HepG2 (cell line): ENCODE measurements around the gene MS4A13. TPM values are rescaled to one million over a fixed set of nuclear protein-coding genes. Genes with fewer than 3 reads are reported as not detected.

ENCODE experiments used
- ATAC-seq: fragments of 200-7000 bp; cut with Tn5 transposase; 3 replicates; pipeline ENCODE4 v1.9.1; 2020; ENCODE audit warnings: mild to moderate bottlenecking, moderate library complexity
- BruUV-seq: library from RNA; stranded (reverse); fragments of 400-500 nt; replicated peaks from 2 replicates; lab custom pipeline; 2021; lab: Mats Ljungman, UMichigan
- CTCF ChIA-PET: fragments of 300-600 bp; formaldehyde crosslinking; extraction: SDS; loops from one replicate; lab custom pipeline; 2021; ENCODE audit warnings: low total read pairs, inconsistent platforms, low intra/inter-chr PET ratio; lab: Yijun Ruan, JAX
- POLR2A ChIA-PET: fragments of 350-600 bp; sonication (Branson Sonifier 250); formaldehyde crosslinking; loops from one replicate; lab custom pipeline; 2020; ENCODE audit warnings: antibody characterized with exemption, inconsistent platforms; lab: Yijun Ruan, JAX
- DNase-seq: peaks from one replicate; pipeline ENCODE4 v3.0.0-alpha.2; 2015; ENCODE audit warnings: low spot score
- FAIRE-seq: peaks from 3 replicates; lab custom pipeline; 2011; peaks lifted over from hg19 to GRCh38; lab: Jason Lieb, UNC
- H2AFZ ChIP-seq: one replicate; pipeline ENCODE4 v1.6.1; 2011; ENCODE audit warnings: low read length, inconsistent platforms
- H3K27ac ChIP-seq: fragments of 300-600 bp; 3 replicates; pipeline ENCODE4 v1.8.0; 2011; ENCODE audit warnings: mixed run types, mild to moderate bottlenecking, mixed read lengths, low read length, inconsistent platforms; ENCODE audit not compliant: insufficient read depth; ENCODE audit errors: extremely low read length
- H3K27me3 ChIP-seq, 2 experiments: fragments of 200-600 bp in 1 of 2; 2 replicates in 1 of 2; 3 replicates in 1 of 2; pipeline versions ENCODE4 v1.6.0 to v1.8.0; 2011; ENCODE audit warnings: low read length in 2 of 2, mild to moderate bottlenecking in 2 of 2, moderate library complexity in 2 of 2, inconsistent platforms in 1 of 2; ENCODE audit not compliant: insufficient read depth in 2 of 2, control insufficient read depth in 1 of 2
- H3K36me3 ChIP-seq, 2 experiments: fragments of 200-600 bp in 1 of 2; replicated peaks in 1 of 2; 2 replicates in 1 of 2; 3 replicates in 1 of 2; pipeline versions ENCODE4 v1.5.1 to v1.8.0; 2011; ENCODE audit warnings: low read length in 2 of 2, inconsistent platforms in 1 of 2; ENCODE audit not compliant: insufficient read depth in 2 of 2, control insufficient read depth in 1 of 2
- H3K4me1 ChIP-seq: 2 replicates; pipeline ENCODE4 v1.5.1; 2012; ENCODE audit warnings: low read length, inconsistent platforms; ENCODE audit not compliant: insufficient read depth
- H3K4me2 ChIP-seq: 2 replicates; pipeline ENCODE4 v1.6.0; 2011; ENCODE audit warnings: low read depth, low read length, inconsistent platforms
- H3K4me3 ChIP-seq, 3 experiments: fragments of 200-600 bp in 1 of 3; sonication (generic), shearing (Covaris generic) in 1 of 3; replicated peaks in 1 of 3; 2 replicates each; pipeline ENCODE4 v1.5.1; 2011 to 2016; ENCODE audit warnings: low read length in 3 of 3, inconsistent platforms in 2 of 3, low read depth in 2 of 3, mild to moderate bottlenecking in 2 of 3, control low read depth in 1 of 3, mixed read lengths in 1 of 3; ENCODE audit not compliant: insufficient read depth in 1 of 3
- H3K79me2 ChIP-seq: one replicate; pipeline ENCODE4 v1.6.1; 2011; ENCODE audit warnings: low read length, inconsistent platforms; ENCODE audit not compliant: insufficient read depth
- H3K9ac ChIP-seq: 2 replicates; pipeline ENCODE4 v1.6.0; 2011; ENCODE audit warnings: mild to moderate bottlenecking, low read depth, low read length, inconsistent platforms; ENCODE audit not compliant: insufficient read depth
- H3K9me3 ChIP-seq: 2 replicates; pipeline ENCODE4 v1.5.1; 2012; ENCODE audit warnings: mild to moderate bottlenecking, low read length
- H4K20me1 ChIP-seq: 2 replicates; pipeline ENCODE4 v1.6.0; 2011; ENCODE audit warnings: inconsistent platforms, mild to moderate bottlenecking, low read length, moderate library complexity; ENCODE audit not compliant: insufficient read depth
- HMGXB3 ChIP-seq: sonication (generic); formaldehyde crosslinking; IDR thresholded peaks from 2 replicates; pipeline ENCODE4 v1.4.0; 2020; ENCODE audit warnings: missing genetic modification reagents, borderline replicate concordance
- NFAT5 ChIP-seq: sonication (generic); formaldehyde crosslinking; IDR thresholded peaks from 2 replicates; pipeline ENCODE4 v1.4.0; 2020; ENCODE audit warnings: missing genetic modification reagents
- RBAK ChIP-seq: sonication (generic); formaldehyde crosslinking; IDR thresholded peaks from 2 replicates; pipeline ENCODE4 v1.5.1; 2020; ENCODE audit warnings: mild to moderate bottlenecking, missing genetic modification reagents
- ZBTB4 ChIP-seq: sonication (generic); formaldehyde crosslinking; IDR thresholded peaks from 2 replicates; pipeline ENCODE4 v1.4.0; 2020; ENCODE audit warnings: missing genetic modification reagents, mild to moderate bottlenecking, borderline replicate concordance
- ZNF704 ChIP-seq: sonication (generic); formaldehyde crosslinking; IDR thresholded peaks from 2 replicates; pipeline ENCODE4 v1.8.1; 2023; ENCODE audit warnings: mild to moderate bottlenecking, inconsistent platforms, moderate library complexity, missing genetic modification reagents, borderline replicate concordance
- ZNF713 ChIP-seq: sonication (generic); formaldehyde crosslinking; IDR thresholded peaks from 2 replicates; pipeline ENCODE4 v1.4.0; 2020; ENCODE audit warnings: mild to moderate bottlenecking, missing genetic modification reagents
- WGBS: methylation state at CpG from one replicate; pipeline ENCODE4 v1.1.6; 2017; ENCODE audit warnings: low lambda C conversion rate; 5-methylcytosine and 5-hydroxymethylcytosine counted together
- in situ Hi-C: cut with HindIII; loops from 2 replicates; pipeline ENCODE4 v1.10.0; 2017; ENCODE audit warnings: low pct_unique_long_range_greater_than_20kb; ENCODE audit not compliant: extremely low pct_ligation_motif_present
- intact Hi-C: fragments of 100-400 bp; cut with micrococcal nuclease; formaldehyde crosslinking; loops from one replicate; pipeline ENCODE4 v1.10.0; 2022; ENCODE audit not compliant: unreplicated experiment
- polyA plus RNA-seq, 8 experiments: library from polyadenylated mRNA; depleted of rRNA in 3 of 8; stranded (reverse) in 7 of 8; unstranded in 1 of 8; fragments of >200 nt; fragmentation: Illumina TruSeq in 4 of 8; extraction: Trizol in 4 of 8; gene quantifications; 2 replicates each; pipeline versions ENCODE4 v1.2.1 to v1.2.3, GENCODE V29; 2011 to 2016; ENCODE audit warnings: low read depth in 4 of 8, missing spikeins in 1 of 8, mixed read lengths in 1 of 8; ENCODE audit not compliant: insufficient read depth in 1 of 8
- total RNA-seq, 5 experiments: library from RNA; depleted of rRNA; stranded (reverse); fragments of >200 nt; fragmentation: Illumina TruSeq; extraction: Trizol; gene quantifications; 2 replicates each; pipeline ENCODE4 v1.2.3, GENCODE V29; 2016; ENCODE audit warnings: low read depth in 1 of 5

MS4A13 gene
- total and polyA plus RNA-seq, 2 of the 13 experiments (the other 11 are each of a cell fraction or from before 2014, with no cell fraction given), result not detected

GRCh38 chr11:60513496-60514460, 1.4 kb upstream of the MS4A13 start:
- DNase-seq, result no peak
- ATAC-seq, result no peak
- intact Hi-C loops (no loop called here), in situ Hi-C loops (no loop called here)
- BruUV-seq, result no TSS peak
- no peak overlapping the region for H2AFZ ChIP-seq
- POLR2A ChIA-PET, result no interaction called here
- no peak for FAIRE-seq
- no peaks in the 10 kb centered on the region for H4K20me1 ChIP-seq
- no peak overlapping the region for H3K9ac ChIP-seq
- no peak overlapping the region for H3K4me3 ChIP-seq
- CTCF ChIA-PET, result no interaction called here
- H3K4me2 ChIP-seq, result no peak overlapping the region
- no peaks in the 10 kb centered on the region; a peak in 1 of 5 replicates for H3K27me3 ChIP-seq
- 4% methylated on average over 2 of the region's 2 CpGs for WGBS
- no peaks in the 10 kb centered on the region for H3K4me1 ChIP-seq
- H3K36me3 ChIP-seq, result no peaks in the 10 kb centered on the region
- H3K27ac ChIP-seq, result no peak overlapping the region
- no peaks in the 10 kb centered on the region for H3K79me2 ChIP-seq
- H3K9me3 ChIP-seq, result no peaks in the 10 kb centered on the region; the same call in 1 of the 2 replicates
- no peak for TF ChIP-seq ZNF713 (CRISPR knock-in tag)
- TF ChIP-seq HMGXB3 (CRISPR knock-in tag), result no peak
- TF ChIP-seq RBAK (CRISPR knock-in tag), result no peak
- TF ChIP-seq NFAT5 (CRISPR knock-in tag), result no peak
- no peak for TF ChIP-seq ZBTB4 (CRISPR knock-in tag)
- no peak for TF ChIP-seq ZNF704 (CRISPR knock-in tag)
